HCT116 (cell line): ENCODE data around the gene CDH4. TPM values are rescaled to one million over a fixed set of nuclear protein-coding genes. Genes with fewer than 3 reads are reported as not detected.

Source experiments
- ATAC-seq: fragments of 200-7000 bp; cut with Tn5 transposase; 2 replicates; pipeline ENCODE4 v1.9.1; 2020; ENCODE audit warnings: mild to moderate bottlenecking, moderate library complexity
- BruUV-seq: library from RNA; stranded (reverse); fragments of 400-500 nt; replicated peaks from 2 replicates; lab custom pipeline; 2021; lab: Mats Ljungman, UMichigan
- CTCF ChIA-PET: fragments of 300-600 bp; sonication (Branson Sonifier 250); formaldehyde crosslinking; loops from one replicate; lab custom pipeline; 2021; ENCODE audit warnings: antibody characterized with exemption; lab: Charles Lee
- POLR2A ChIA-PET: fragments of 300-600, 350-600 bp; sonication (Branson Sonifier 250); formaldehyde crosslinking; loops from one replicate; lab custom pipeline; 2021; ENCODE audit warnings: antibody characterized with exemption; lab: Charles Lee
- RAD21 ChIA-PET, 2 experiments: fragments of 300-600 bp; sonication (Branson Sonifier 250); formaldehyde crosslinking; loops; one replicate each; lab custom pipeline; 2023; ENCODE audit warnings: low total read pairs in 2 of 2; ENCODE audit not compliant: uncharacterized antibody in 2 of 2, unreplicated experiment in 2 of 2, low non-redundant PET in 1 of 2; lab: Charles Lee
- DNase-seq: peaks from one replicate; pipeline ENCODE4 v3.0.0-alpha.2; 2010; ENCODE audit warnings: low read depth, low spot score
- H2AFZ ChIP-seq: fragments of 200-600 bp; shearing (Covaris generic), sonication (generic); 2 replicates; pipeline ENCODE4 v1.6.1; 2017; ENCODE audit warnings: low read depth, mixed run types, mixed read lengths, antibody characterized with exemption, low read length; ENCODE audit not compliant: poor library complexity, severe bottlenecking
- H3K27ac ChIP-seq: 2 replicates; pipeline ENCODE4 v1.5.1; 2012; ENCODE audit warnings: low read depth, low read length
- H3K27me3 ChIP-seq: fragments of 200-600 bp; sonication (generic); 2 replicates; pipeline ENCODE4 v1.6.1; 2016; ENCODE audit warnings: mixed run types, low read length, mixed read lengths; ENCODE audit not compliant: insufficient read depth
- H3K36me3 ChIP-seq, 2 experiments: fragments of 200-500 bp in 1 of 2; fragments of 200-600 bp in 1 of 2; sonication (Bioruptor generic) in 1 of 2; sonication (generic) in 1 of 2; 2 replicates each; pipeline versions ENCODE4 v1.5.1 to v1.6.1; 2014 to 2016; ENCODE audit warnings: low read length in 2 of 2, inconsistent platforms in 1 of 2, mixed read lengths in 1 of 2, mixed run types in 1 of 2; ENCODE audit not compliant: insufficient read depth in 2 of 2, control insufficient read depth in 1 of 2
- H3K4me1 ChIP-seq, 2 experiments: fragments of 200-600 bp in 1 of 2; sonication (generic) in 1 of 2; 2 replicates each; pipeline versions ENCODE4 v1.5.1 to v1.6.1; 2012 to 2017; ENCODE audit warnings: low read length in 2 of 2, inconsistent platforms in 1 of 2, mild to moderate bottlenecking in 1 of 2, mixed read lengths in 1 of 2, mixed run types in 1 of 2, moderate library complexity in 1 of 2; ENCODE audit not compliant: insufficient read depth in 2 of 2, control insufficient read depth in 1 of 2
- H3K4me2 ChIP-seq: fragments of 200-600 bp; sonication (generic); 2 replicates; pipeline ENCODE4 v1.6.1; 2017; ENCODE audit warnings: mixed run types, low read length, mixed read lengths
- H3K4me3 ChIP-seq, 2 experiments: fragments of 200-600 bp in 1 of 2; sonication (generic) in 1 of 2; replicated peaks in 1 of 2; 2 replicates each; pipeline ENCODE4 v1.5.1; 2011 to 2016; ENCODE audit warnings: low read length in 2 of 2, control low read depth in 1 of 2, low read depth in 1 of 2, mild to moderate bottlenecking in 1 of 2, mixed read lengths in 1 of 2, mixed run types in 1 of 2
- H3K79me2 ChIP-seq: fragments of 200-600 bp; sonication (generic); 2 replicates; pipeline ENCODE4 v1.6.1; 2017; ENCODE audit warnings: mild to moderate bottlenecking, mixed run types, low read length, moderate library complexity, mixed read lengths; ENCODE audit not compliant: insufficient read depth
- H3K9ac ChIP-seq: fragments of 200-600 bp; sonication (generic); 2 replicates; pipeline ENCODE4 v1.6.1; 2016; ENCODE audit warnings: low read length, mixed read lengths
- H3K9me2 ChIP-seq: fragments of 200-600 bp; sonication (generic), shearing (Covaris generic); 2 replicates; pipeline ENCODE4 v1.6.1; 2017; ENCODE audit warnings: mixed run types, mild to moderate bottlenecking, moderate library complexity; ENCODE audit not compliant: insufficient read depth
- H3K9me3 ChIP-seq, 2 experiments: fragments of 200-500 bp in 1 of 2; fragments of 200-600 bp in 1 of 2; sonication (Bioruptor generic) in 1 of 2; sonication (generic) in 1 of 2; 2 replicates each; pipeline ENCODE4 v1.6.1; 2014 to 2017; ENCODE audit warnings: low read length in 2 of 2, mixed read lengths in 2 of 2, inconsistent platforms in 1 of 2, low read depth in 1 of 2, mild to moderate bottlenecking in 1 of 2, mixed run types in 1 of 2, moderate library complexity in 1 of 2; ENCODE audit not compliant: control insufficient read depth in 1 of 2, insufficient read depth in 1 of 2
- H4K20me1 ChIP-seq: fragments of 200-600 bp; sonication (generic), shearing (Covaris generic); 2 replicates; pipeline ENCODE4 v1.6.1; 2017; ENCODE audit warnings: mixed run types, mild to moderate bottlenecking, moderate library complexity; ENCODE audit not compliant: insufficient read depth
- ATF3 ChIP-seq: IDR thresholded peaks from 2 replicates; pipeline ENCODE4 v1.6.1; 2012
- CBX3 ChIP-seq: IDR thresholded peaks from 2 replicates; pipeline ENCODE4 v1.6.1; 2012; ENCODE audit warnings: low read depth
- CEBPB ChIP-seq: IDR thresholded peaks from 2 replicates; pipeline ENCODE4 v1.6.1; 2012; ENCODE audit warnings: low read depth
- CTCF ChIP-seq, 3 experiments: fragments of 200-600 bp in 1 of 3; sonication (generic) in 1 of 3; IDR thresholded peaks in 2 of 3; conservative IDR thresholded peaks in 1 of 3; 2 replicates each; pipeline ENCODE4 v1.5.1; 2012 to 2017; ENCODE audit warnings: low read depth in 2 of 3, low read length in 2 of 3, antibody characterized with exemption in 1 of 3, borderline replicate concordance in 1 of 3, control low read depth in 1 of 3, mild to moderate bottlenecking in 1 of 3, mixed read lengths in 1 of 3, mixed run types in 1 of 3, moderate library complexity in 1 of 3; ENCODE audit not compliant: insufficient read depth in 1 of 3
- EGR1 ChIP-seq: IDR thresholded peaks from 2 replicates; pipeline ENCODE4 v1.6.1; 2012; ENCODE audit warnings: low read depth
- ELF1 ChIP-seq: IDR thresholded peaks from 2 replicates; pipeline ENCODE4 v1.6.1; 2012; ENCODE audit warnings: low read depth, borderline replicate concordance
- EZH2 ChIP-seq: fragments of 200-600 bp; sonication (generic); IDR thresholded peaks from 2 replicates; pipeline ENCODE4 v1.6.1; 2017; ENCODE audit warnings: antibody characterized with exemption, mixed run types
- EZH2phosphoT487 ChIP-seq: fragments of 200-600 bp; IDR thresholded peaks from 2 replicates; pipeline ENCODE4 v1.6.1; 2018; ENCODE audit warnings: antibody characterized with exemption, borderline replicate concordance
- FOSL1 ChIP-seq: IDR thresholded peaks from 2 replicates; pipeline ENCODE4 v1.6.1; 2012; ENCODE audit warnings: low read depth
- JUND ChIP-seq: IDR thresholded peaks from 2 replicates; pipeline ENCODE4 v1.6.1; 2012
- POLR2A ChIP-seq: IDR thresholded peaks from 2 replicates; pipeline ENCODE4 v1.7.0; 2011; ENCODE audit warnings: borderline replicate concordance; ENCODE audit not compliant: insufficient read depth, insufficient read length; ENCODE audit errors: extremely low read depth
- RAD21 ChIP-seq: IDR thresholded peaks from 2 replicates; pipeline ENCODE4 v1.6.1; 2012; ENCODE audit warnings: low read depth, mild to moderate bottlenecking
- SIN3A ChIP-seq: IDR thresholded peaks from 2 replicates; pipeline ENCODE4 v1.6.1; 2012; ENCODE audit warnings: low read depth
- SRF ChIP-seq: IDR thresholded peaks from 2 replicates; pipeline ENCODE4 v1.6.1; 2012; ENCODE audit warnings: low read depth
- TCF7L2 ChIP-seq: IDR thresholded peaks from 2 replicates; pipeline ENCODE4 v1.7.0; 2011; ENCODE audit warnings: borderline replicate concordance, inconsistent platforms; ENCODE audit not compliant: insufficient read depth, insufficient read length; ENCODE audit errors: extremely low read depth
- YY1 ChIP-seq: IDR thresholded peaks from 2 replicates; pipeline ENCODE4 v1.6.1; 2011; ENCODE audit warnings: low read length, low read depth, moderate library complexity, mild to moderate bottlenecking; ENCODE audit not compliant: insufficient replicate concordance; ENCODE audit errors: extremely low read depth
- ZFX ChIP-seq: fragments of 450-650 bp; IDR thresholded peaks from 2 replicates; pipeline ENCODE4 v1.6.1; 2017
- ZNF274 ChIP-seq: fragments of 200-500 bp; sonication (Bioruptor generic); IDR thresholded peaks from 2 replicates; pipeline ENCODE4 v1.6.1; 2014; ENCODE audit warnings: mild to moderate bottlenecking, low read depth, low read length, inconsistent platforms
- intact Hi-C: fragments of 100-400 bp; cut with micrococcal nuclease; formaldehyde crosslinking; loops from 2 replicates; pipeline ENCODE4 v1.10.0; 2022
- total RNA-seq: library from RNA; stranded (reverse); gene quantifications from one replicate; pipeline ENCODE4 v1.2.1, GENCODE V29; 2021; ENCODE audit not compliant: unreplicated experiment
- TF ChIP-seq, protein P1 (sequence below): IDR thresholded peaks from 2 replicates; pipeline ENCODE4 v1.6.1; 2011; ENCODE audit warnings: mild to moderate bottlenecking, low read length, moderate library complexity; ENCODE audit not compliant: insufficient replicate concordance; ENCODE audit errors: extremely low read depth
- TF ChIP-seq, protein P2 (sequence below): IDR thresholded peaks from 2 replicates; pipeline ENCODE4 v1.6.1; 2012; ENCODE audit warnings: low read depth

Gene CDH4
- total RNA-seq, 1 experiment from 2014 or later = not detected

GRCh38 chr20:61932711-61933480, 680.8 kb downstream of the CDH4 start:
- no peak for ATAC-seq
- Histone ChIP-seq H3K36me3 (no peaks in the 10 kb centered on the region), H3K9ac (no peak overlapping the region), H2AFZ (no peak overlapping the region), H3K4me2 (no peak overlapping the region), H3K27me3 (no peaks in the 10 kb centered on the region), H4K20me1 (no peaks in the 10 kb centered on the region), H3K79me2 (no peaks in the 10 kb centered on the region), H3K4me3 (no peak overlapping the region), H3K9me3 (no peaks in the 10 kb centered on the region), H3K4me1 (no peaks in the 10 kb centered on the region), H3K9me2 (no peaks in the 10 kb centered on the region), H3K27ac (no peak overlapping the region)
- no peak for TF ChIP-seq FOSL1
- TF ChIP-seq, protein P1, sequence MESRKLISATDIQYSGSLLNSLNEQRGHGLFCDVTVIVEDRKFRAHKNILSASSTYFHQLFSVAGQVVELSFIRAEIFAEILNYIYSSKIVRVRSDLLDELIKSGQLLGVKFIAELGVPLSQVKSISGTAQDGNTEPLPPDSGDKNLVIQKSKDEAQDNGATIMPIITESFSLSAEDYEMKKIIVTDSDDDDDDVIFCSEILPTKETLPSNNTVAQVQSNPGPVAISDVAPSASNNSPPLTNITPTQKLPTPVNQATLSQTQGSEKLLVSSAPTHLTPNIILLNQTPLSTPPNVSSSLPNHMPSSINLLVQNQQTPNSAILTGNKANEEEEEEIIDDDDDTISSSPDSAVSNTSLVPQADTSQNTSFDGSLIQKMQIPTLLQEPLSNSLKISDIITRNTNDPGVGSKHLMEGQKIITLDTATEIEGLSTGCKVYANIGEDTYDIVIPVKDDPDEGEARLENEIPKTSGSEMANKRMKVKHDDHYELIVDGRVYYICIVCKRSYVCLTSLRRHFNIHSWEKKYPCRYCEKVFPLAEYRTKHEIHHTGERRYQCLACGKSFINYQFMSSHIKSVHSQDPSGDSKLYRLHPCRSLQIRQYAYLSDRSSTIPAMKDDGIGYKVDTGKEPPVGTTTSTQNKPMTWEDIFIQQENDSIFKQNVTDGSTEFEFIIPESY = no peak
- no peak for TF ChIP-seq RAD21
- TF ChIP-seq CTCF (IDR thresholded peaks at IDR 0.05 in 2 of 3, conservative IDR thresholded peaks at IDR 0.05 in 1 of 3; ENCODE audit: borderline replicate concordance in 1 of 3, insufficient read depth in 1 of 3, low read depth in 2 of 3, low read length in 2 of 3) = no peak
- no peak for TF ChIP-seq ZFX
- no peak for TF ChIP-seq CBX3
- no peak for TF ChIP-seq CEBPB
- TF ChIP-seq SRF = no peak
- no peak for TF ChIP-seq EZH2
- TF ChIP-seq ELF1 = no peak
- TF ChIP-seq EZH2phosphoT487 = no peak
- TF ChIP-seq POLR2A = no peak
- TF ChIP-seq JUND = no peak
- TF ChIP-seq EGR1 = no peak
- TF ChIP-seq ATF3 = no peak
- TF ChIP-seq ZNF274 = no peak
- TF ChIP-seq SIN3A = no peak
- TF ChIP-seq YY1 = no peak
- TF ChIP-seq, protein P2, sequence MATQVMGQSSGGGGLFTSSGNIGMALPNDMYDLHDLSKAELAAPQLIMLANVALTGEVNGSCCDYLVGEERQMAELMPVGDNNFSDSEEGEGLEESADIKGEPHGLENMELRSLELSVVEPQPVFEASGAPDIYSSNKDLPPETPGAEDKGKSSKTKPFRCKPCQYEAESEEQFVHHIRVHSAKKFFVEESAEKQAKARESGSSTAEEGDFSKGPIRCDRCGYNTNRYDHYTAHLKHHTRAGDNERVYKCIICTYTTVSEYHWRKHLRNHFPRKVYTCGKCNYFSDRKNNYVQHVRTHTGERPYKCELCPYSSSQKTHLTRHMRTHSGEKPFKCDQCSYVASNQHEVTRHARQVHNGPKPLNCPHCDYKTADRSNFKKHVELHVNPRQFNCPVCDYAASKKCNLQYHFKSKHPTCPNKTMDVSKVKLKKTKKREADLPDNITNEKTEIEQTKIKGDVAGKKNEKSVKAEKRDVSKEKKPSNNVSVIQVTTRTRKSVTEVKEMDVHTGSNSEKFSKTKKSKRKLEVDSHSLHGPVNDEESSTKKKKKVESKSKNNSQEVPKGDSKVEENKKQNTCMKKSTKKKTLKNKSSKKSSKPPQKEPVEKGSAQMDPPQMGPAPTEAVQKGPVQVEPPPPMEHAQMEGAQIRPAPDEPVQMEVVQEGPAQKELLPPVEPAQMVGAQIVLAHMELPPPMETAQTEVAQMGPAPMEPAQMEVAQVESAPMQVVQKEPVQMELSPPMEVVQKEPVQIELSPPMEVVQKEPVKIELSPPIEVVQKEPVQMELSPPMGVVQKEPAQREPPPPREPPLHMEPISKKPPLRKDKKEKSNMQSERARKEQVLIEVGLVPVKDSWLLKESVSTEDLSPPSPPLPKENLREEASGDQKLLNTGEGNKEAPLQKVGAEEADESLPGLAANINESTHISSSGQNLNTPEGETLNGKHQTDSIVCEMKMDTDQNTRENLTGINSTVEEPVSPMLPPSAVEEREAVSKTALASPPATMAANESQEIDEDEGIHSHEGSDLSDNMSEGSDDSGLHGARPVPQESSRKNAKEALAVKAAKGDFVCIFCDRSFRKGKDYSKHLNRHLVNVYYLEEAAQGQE = no peak
- no peak for TF ChIP-seq TCF7L2
- POLR2A ChIA-PET = no interaction called here
- CTCF ChIA-PET = no interaction called here
- RAD21 ChIA-PET = no interaction called here
- DNase-seq = no peak
- no TSS peak for BruUV-seq
- intact Hi-C loops = no loop called here
